SH-SY5Y (cell line): ENCODE data around the gene LCT.

Experiments
- GATA2 ChIP-seq: IDR thresholded peaks from 2 replicates; pipeline ENCODE4 v1.6.1; 2011; ENCODE audit warnings: mild to moderate bottlenecking, low read depth, low read length
- GATA3 ChIP-seq: IDR thresholded peaks from 2 replicates; pipeline ENCODE4 v1.6.1; 2011; ENCODE audit warnings: low read depth, mild to moderate bottlenecking, low read length, moderate library complexity

DNA sequence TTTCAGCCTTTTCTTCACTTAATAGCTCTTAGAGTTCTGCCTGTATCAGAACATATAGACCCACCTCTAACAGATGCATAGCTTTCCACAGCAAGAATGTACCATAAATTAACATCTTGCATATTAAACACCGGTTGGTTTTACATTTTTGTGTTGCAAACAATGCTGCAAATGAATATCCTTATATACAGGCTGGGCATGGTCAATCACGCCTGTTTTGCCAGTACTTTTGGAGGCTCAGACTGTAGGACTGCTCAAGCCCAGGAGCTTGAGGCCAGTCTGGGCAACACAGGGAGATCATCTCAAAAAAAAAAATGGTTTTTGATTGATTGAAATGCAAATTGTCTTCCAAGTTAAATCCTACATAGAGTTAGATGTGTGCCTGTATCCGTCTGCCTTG is 1.5 kb upstream of the LCT start:
- no peak for TF ChIP-seq GATA2
- no peak for TF ChIP-seq GATA3
